ENCODE data around the gene TMEM170A. TPM values are rescaled to one million over a fixed set of nuclear protein-coding genes. Genes with fewer than 3 reads are reported as not detected.

Gene TMEM170A
- total and polyA plus RNA-seq, 2 of the 13 experiments (the other 11 are each of a cell fraction or from before 2014, with no cell fraction given) = 35.7 to 39.7 TPM

DNA sequence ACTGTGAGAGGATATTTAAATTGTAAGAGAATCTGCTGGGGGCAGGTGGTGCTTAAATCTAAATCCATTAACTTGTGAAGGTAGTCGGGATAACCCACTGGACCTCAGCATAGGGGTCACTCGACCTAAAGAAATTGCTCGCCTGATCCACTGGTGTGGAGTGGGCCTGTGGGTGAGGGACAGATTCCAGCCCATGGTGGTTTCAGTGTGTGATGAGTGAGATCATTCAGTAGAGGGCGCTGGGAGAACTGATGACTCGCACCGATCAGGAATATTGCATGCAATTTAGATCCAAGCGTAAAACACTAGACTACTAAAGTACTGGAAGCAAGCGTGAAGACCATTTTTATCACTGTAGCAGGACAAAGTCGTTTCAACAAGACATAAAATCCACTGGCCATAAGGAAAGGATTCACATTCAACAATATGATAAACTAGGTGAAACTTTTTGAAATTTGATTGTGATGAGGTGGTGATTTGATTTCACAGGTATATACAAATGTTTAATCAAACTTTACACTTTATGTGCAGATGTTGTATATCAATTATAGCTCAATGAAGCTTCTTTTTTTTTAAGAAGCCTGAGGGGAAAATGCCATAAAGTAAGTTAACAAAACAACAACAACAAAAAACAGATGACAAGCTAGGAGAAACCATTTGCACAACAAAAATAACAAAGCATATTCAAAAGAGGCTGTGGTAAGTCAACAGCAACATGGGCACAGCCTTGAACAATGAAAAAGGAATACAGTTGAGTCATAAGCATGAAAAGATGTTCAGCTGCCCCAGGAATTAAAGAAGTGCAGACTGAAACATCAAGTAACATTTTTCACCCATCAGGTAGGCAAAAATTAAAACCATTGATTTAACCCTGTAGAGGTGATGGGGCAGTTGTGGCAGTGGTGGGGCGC, 7.5 kb upstream of the TMEM170A start (continued):
- TF ChIP-seq ZNF280D (CRISPR knock-in tag; IDR thresholded peaks at IDR 0.05) = no peak
- TF ChIP-seq FOXJ3 (CRISPR knock-in tag; IDR thresholded peaks at IDR 0.05; ENCODE audit: borderline replicate concordance) = no peak
- no peak for TF ChIP-seq GPN1 (CRISPR knock-in tag; IDR thresholded peaks at IDR 0.05; ENCODE audit: borderline replicate concordance)
- no peak for TF ChIP-seq ZNF879 (CRISPR knock-in tag; IDR thresholded peaks at IDR 0.05)
- TF ChIP-seq ZNF367 (CRISPR knock-in tag; IDR thresholded peaks at IDR 0.05; ENCODE audit: borderline replicate concordance) = no peak
- TF ChIP-seq DBP (CRISPR knock-in tag; IDR thresholded peaks at IDR 0.05; ENCODE audit: not compliant biosample characterization) = no peak
- no peak for TF ChIP-seq SKI (IDR thresholded peaks at IDR 0.05; ENCODE audit: partially characterized antibody)
- TF ChIP-seq ATAD3A (CRISPR knock-in tag; IDR thresholded peaks at IDR 0.05) = no peak
- TF ChIP-seq, protein P1, sequence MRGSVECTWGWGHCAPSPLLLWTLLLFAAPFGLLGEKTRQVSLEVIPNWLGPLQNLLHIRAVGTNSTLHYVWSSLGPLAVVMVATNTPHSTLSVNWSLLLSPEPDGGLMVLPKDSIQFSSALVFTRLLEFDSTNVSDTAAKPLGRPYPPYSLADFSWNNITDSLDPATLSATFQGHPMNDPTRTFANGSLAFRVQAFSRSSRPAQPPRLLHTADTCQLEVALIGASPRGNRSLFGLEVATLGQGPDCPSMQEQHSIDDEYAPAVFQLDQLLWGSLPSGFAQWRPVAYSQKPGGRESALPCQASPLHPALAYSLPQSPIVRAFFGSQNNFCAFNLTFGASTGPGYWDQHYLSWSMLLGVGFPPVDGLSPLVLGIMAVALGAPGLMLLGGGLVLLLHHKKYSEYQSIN (CRISPR knock-in tag; IDR thresholded peaks at IDR 0.05; ENCODE audit: borderline replicate concordance) = no peak
- no peak for TF ChIP-seq EHMT2 (IDR thresholded peaks at IDR 0.05; ENCODE audit: borderline replicate concordance, low read depth, low read length)
- TF ChIP-seq, protein P2, sequence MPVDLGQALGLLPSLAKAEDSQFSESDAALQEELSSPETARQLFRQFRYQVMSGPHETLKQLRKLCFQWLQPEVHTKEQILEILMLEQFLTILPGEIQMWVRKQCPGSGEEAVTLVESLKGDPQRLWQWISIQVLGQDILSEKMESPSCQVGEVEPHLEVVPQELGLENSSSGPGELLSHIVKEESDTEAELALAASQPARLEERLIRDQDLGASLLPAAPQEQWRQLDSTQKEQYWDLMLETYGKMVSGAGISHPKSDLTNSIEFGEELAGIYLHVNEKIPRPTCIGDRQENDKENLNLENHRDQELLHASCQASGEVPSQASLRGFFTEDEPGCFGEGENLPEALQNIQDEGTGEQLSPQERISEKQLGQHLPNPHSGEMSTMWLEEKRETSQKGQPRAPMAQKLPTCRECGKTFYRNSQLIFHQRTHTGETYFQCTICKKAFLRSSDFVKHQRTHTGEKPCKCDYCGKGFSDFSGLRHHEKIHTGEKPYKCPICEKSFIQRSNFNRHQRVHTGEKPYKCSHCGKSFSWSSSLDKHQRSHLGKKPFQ (CRISPR knock-in tag; IDR thresholded peaks at IDR 0.05; ENCODE audit: insufficient replicate concordance) = no peak
- no peak for TF ChIP-seq POLR2A (IDR thresholded peaks at IDR 0.05; ENCODE audit: insufficient read depth in 1 of 2, low read depth in 2 of 2, low read length in 2 of 2)
- TF ChIP-seq ZHX2 (IDR thresholded peaks at IDR 0.05; ENCODE audit: low read depth) = no peak
- no peak for TF ChIP-seq ZHX2 (CRISPR knock-in tag; IDR thresholded peaks at IDR 0.05; ENCODE audit: borderline replicate concordance)
